ENCODE results near the gene LARP1.

DNA sequence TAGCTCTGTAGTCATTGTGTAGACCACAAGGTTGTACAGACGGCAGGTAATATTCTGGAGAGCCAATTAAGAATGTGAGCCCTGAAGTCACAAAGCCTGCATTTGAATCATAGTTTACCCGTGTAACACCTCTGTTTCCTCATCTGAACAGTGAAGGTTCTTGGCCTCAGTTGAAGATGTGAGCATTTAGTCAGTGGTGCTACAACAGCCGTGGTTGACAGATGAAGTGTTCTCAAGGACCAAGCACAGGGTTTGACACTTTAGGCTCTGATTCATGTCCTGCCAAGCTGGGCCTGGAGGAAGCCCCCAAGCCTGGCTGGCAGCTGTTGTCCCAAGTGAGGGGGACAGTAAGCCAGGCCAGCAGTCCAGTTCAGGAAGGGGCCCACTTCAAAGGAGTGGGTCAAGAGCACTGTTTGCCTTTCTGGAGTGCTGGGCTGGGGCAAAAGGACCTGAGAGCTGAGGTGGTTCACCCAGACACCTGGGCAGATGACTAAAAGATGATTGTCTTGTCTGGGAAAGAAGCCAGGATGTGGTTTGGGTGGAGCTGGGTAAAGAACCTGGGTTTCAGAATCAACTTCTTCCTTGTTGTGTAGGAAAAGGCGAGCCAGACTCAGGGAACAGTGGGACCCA lies 74.5 kb downstream of the LARP1 start:
- TF ChIP-seq CTCF (IDR thresholded peaks at IDR 0.05): no peak
- no peak for TF ChIP-seq POLR2A (IDR thresholded peaks at IDR 0.05; ENCODE audit: low read depth)

Data from esophagus muscularis mucosa (tissue), 3 donors.